ENCODE measurements around the gene CCL7. TPM values are rescaled to one million over a fixed set of nuclear protein-coding genes. Genes with fewer than 3 reads are reported as not detected.

Gene CCL7
- total and polyA plus RNA-seq, 2 of the 4 experiments (the other 2 are of a cell fraction): 0.18 to 0.58 TPM

DNA sequence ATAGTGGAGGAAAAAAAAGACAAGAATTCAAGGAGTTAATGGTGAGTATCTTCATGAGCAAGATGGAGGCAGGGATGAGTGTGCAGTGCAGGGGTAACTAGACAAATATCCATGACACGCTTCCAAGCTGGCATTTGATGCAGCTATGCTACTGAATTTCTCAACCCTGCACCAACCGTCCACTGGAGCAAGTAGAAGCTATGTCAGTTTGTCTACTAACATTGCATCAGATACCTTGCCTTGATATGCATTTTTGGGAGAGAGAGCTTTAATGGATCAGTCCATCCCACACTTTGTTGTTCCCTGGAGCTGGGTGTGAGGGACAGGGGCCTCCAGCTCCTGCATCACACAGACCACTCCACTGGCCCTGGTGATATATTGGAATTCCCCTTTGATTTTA lies 32.0 kb downstream of the CCL7 start:
- CTCF ChIA-PET: interaction anchor here (1.0 to 2.4 kb wide), 3 partner anchors 24 to 102 kb away, joined by 3 to 9 read pairs (median 3); no protein-coding TSS in a partner anchor
- Histone ChIP-seq H2BK15ac (ENCODE audit: low read depth, low read length) (0 out of 3 replicates have a peak overlapping the region, but pooled peaks have one; percentile 2), H2BK20ac (ENCODE audit: low read depth, low read length) (peak overlapping the region; percentile 39), H4K8ac (ENCODE audit: low read depth in 2 of 2, low read length in 2 of 2) (peak overlapping the region in 1 of 2 experiments; percentile 11; a peak in 1 of 4 replicates), H3K36me3 (ENCODE audit: control insufficient read depth, insufficient read depth, low read length) (no peaks in the 10 kb centered on the region), H2BK5ac (ENCODE audit: low read depth, low read length, poor library complexity, severe bottlenecking) (no peak overlapping the region), H3K9ac (ENCODE audit: low read depth, low read length) (no peak overlapping the region), H3K4me3 (ENCODE audit: insufficient read depth, low read depth, low read length) (no peak overlapping the region), H4K20me1 (ENCODE audit: insufficient read depth, low read length) (no peaks in the 10 kb centered on the region), H4K5ac (ENCODE audit: low read depth, low read length) (peak overlapping the region; percentile 50), H3K27me3 (ENCODE audit: control insufficient read depth, insufficient read depth, low read length) (no peaks in the 10 kb centered on the region), H3K4me1 (ENCODE audit: control insufficient read depth, insufficient read depth, low read length) (peaks cover 22% of the 10 kb centered on the region), H2BK120ac (ENCODE audit: low read depth, low read length) (peak overlapping the region; percentile 45), H3K79me1 (ENCODE audit: low read depth in 1 of 2, low read length in 2 of 2) (no peaks in the 10 kb centered on the region), H3K27ac (ENCODE audit: insufficient read depth, low read length) (no peak overlapping the region), H3K18ac (ENCODE audit: low read depth, low read length) (peak overlapping the region; percentile 79; the same call in 1 of the 2 replicates), H2AK5ac (ENCODE audit: low read depth, low read length) (0 out of 2 replicates have a peak overlapping the region, but pooled peaks have one; percentile 9), H3K14ac (replicated peaks; ENCODE audit: low read depth, low read length) (peak overlapping the region; percentile 15), H3K9me1 (ENCODE audit: insufficient read depth, low read length) (peaks cover 14% of the 10 kb centered on the region), H2AFZ (replicated peaks; ENCODE audit: low read length, poor library complexity) (no peak overlapping the region), H3K23ac (ENCODE audit: low read depth, low read length) (no peak overlapping the region), H3K56ac (ENCODE audit: extremely low read depth, insufficient read depth, low read length) (no peak overlapping the region), H3K4ac (ENCODE audit: low read depth, low read length) (0 out of 2 replicates have a peak overlapping the region, but pooled peaks have one; percentile 1), H3K4me2 (ENCODE audit: low read depth, low read length) (no peak overlapping the region), H3K9me3 (ENCODE audit: control insufficient read depth, insufficient read depth, low read length) (no peaks in the 10 kb centered on the region), H2AK9ac (replicated peaks; ENCODE audit: low read depth, low read length, poor library complexity) (no peak overlapping the region), H4K91ac (ENCODE audit: insufficient read depth, low read depth, low read length) (peak overlapping the region; percentile 25; the same call in 1 of the 2 replicates)
- dilution Hi-C loops (cut with HindIII; ENCODE audit: low sequenced_read_pairs, unreplicated experiment): no loop called here
- POLR2A ChIA-PET (ENCODE audit: unreplicated experiment): no interaction called here
- ATAC-seq (ENCODE audit: low read depth) (no peak), DNase-seq (peak; percentile 20)
- no TSS peak for BruUV-seq (replicated peaks)
- in situ Hi-C loops (cut with MboI; ENCODE audit: low sequenced_read_pairs): no loop called here
- peak; percentile 31; the same call in 1 of the 2 replicates for TF ChIP-seq CEBPB (IDR thresholded peaks at IDR 0.05; ENCODE audit: low read depth, low read length)
- no peak for TF ChIP-seq SMC3 (IDR thresholded peaks at IDR 0.05; ENCODE audit: low read depth, low read length)
- intact Hi-C loops (cut with micrococcal nuclease): no loop called here
- WGBS, 2 experiments (ENCODE audit: extremely low coverage in 2 of 2, insufficient read length in 1 of 2): 100% methylated on average over 1 of the region's 2 CpGs; no CpG with 5 or more reads in 1 of the 2 experiments
